Measurements from ENCODE around the gene KCTD16.

KCTD16 gene

GRCh38 chr5:144295284-144295683 lies 124.6 kb downstream of the KCTD16 start:
- no peak for DNase-seq

- no peak for DNase-seq
These were observed 126.4 kb downstream of the KCTD16 start for GRCh38 chr5:144297081-144297480.

DNA sequence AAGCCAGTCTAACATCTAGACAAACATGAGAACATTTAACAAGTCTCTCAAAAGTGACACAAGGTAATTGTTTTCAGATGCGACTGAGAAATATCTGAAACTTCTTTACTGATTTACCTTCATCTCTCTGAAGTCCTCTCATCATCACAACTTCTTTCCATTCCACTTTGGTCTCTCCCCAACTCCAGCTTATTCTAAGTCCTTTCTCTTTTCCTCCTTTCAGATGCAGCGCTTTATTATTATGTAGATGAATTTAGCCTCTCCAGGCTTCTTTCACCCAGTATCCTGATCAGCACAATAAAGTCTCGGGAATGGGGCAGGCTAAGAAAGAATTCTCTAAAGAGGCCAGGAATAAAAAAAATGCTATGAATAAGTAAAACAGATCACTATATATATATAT lies 128.0 kb downstream of the KCTD16 start:
- no peak for DNase-seq

GRCh38 chr5:144304688-144305087 lies 134.0 kb downstream of the KCTD16 start:
- no peak for DNase-seq

DNA sequence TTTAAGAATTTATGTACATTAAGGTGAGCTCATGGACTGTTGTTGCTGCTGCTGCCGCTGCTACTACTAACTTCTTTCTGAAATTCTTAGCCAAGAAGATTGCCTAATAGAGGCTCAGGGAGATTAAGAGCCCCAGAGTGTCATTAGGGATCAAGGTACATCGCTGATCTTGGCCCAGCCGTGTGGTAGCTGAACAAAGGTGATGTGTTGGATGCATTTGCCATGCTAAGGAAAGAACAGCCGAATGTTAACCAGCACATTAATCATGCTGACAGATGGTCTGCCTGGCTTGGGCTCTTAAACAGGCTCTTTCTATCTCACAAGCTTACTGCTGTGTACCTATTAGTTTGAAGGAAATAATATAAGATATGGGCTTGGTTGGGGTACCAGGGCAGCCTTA lies 137.1 kb downstream of the KCTD16 start:
- DNase-seq: no peak

DNA sequence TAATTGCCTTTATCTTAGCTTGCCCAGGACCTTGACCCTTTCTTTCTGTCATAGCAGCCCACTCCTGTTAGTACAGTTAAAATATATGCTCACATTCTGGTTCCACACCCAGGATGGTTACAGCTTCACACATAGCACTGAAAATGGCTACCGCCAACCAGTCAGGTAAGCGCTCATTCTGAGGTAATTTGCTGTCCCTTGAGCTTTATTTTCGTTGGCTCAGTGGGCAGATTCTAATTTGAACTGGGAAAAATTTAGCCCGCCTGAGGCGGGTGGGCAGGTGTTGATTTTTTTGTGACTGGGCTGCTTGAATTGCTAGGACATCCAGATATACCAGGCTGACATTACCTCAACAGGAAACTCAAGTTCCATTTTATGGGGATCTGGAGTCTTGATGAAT lies 137.5 kb downstream of the KCTD16 start:
- DNase-seq: no peak

- no peak for DNase-seq
These were observed 138.4 kb downstream of the KCTD16 start for GRCh38 chr5:144308906-144309670.

DNA sequence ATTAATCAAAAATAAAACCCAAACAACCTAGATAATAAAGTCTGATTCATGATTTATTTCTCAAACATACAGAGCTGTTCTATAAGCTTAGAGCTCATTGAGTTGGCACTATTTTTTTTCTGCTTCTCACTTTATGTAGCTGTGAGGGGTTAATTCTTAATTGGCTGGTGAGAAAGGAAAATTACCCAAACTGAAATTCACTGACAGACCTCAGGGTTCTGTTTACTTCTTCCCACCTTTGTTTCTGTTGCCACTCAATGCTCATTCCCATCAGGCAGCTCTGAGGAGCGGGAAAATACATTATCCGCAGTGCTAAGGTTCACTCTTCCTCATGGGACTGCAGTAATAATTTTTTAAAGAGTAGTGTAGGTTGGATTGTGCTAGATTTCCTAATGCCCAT lies 139.9 kb downstream of the KCTD16 start:
- DNase-seq: no peak

GRCh38 chr5:144313147-144313726 lies 142.6 kb downstream of the KCTD16 start:
- DNase-seq: no peak

GRCh38 chr5:144315026-144315425 lies 144.4 kb downstream of the KCTD16 start:
- no peak for DNase-seq

DNA sequence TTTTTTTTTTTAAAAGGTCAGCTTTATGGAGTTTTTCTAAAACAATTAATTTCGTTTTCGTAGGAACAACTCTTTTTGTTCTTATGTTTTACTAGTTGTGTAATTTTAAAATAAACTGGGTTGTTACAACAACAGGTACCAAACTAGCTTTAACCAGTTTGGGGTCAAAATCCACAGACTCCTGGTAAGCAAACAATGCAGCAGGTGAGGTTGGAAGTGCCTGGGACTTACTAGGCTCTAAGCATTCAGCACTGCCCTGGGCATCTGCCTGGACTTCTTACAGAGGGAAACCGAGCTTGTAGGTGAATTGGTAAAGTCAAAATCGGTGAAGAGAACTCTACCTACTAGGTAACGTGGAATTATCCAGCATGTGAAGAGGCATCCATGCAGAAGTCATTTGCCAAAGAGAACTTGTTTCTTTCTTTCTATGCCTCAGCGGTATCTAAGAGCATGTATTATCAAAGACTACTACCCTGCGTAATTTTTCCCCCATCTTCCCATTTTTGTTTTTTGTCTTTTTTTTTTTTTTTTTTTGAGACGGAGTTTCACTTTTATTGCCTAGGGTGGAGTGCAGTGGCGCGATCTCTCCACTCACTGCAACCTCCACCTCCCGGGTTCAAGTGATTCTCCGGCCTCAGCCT lies 145.4 kb downstream of the KCTD16 start:
- DNase-seq: no peak

DNA sequence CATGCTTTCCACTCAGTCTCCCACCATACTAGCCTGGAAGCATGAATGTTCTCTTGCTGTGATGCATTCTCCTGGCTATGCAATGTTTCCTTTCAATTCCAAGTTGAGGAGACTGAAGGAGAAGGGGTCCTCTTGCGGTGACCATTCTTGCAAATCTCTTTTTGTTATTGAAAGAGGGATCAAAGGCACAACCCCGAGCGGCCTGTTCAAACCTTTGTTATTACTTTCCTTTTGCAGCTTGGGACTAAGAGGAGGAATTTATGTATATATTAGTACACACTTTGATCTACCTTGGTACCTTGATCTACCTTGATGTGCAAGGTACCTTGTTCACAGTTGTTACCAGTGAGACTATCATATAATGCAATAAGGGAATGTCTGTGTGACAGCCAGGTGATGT lies 147.3 kb downstream of the KCTD16 start:
- DNase-seq: no peak

GRCh38 chr5:144318460-144318859 lies 147.8 kb downstream of the KCTD16 start:
- no peak for DNase-seq

DNA sequence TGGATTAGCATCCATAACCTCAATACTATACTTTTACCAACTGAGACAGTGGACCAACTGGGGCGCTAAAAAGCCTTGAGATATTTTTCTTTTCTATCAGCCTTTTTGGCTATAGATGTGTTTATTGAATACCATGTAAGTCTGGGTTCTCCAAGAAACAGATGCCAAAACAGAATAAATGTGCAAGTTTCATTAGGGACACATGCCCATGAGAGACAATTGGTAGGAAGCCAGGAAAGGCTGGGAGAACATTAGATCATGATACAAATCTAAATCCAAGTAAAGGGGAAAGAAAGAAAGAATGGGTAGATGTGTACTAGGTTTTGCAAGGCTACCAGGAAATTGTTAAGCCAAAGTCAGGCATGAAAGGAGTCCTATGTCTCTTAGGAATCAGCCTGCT lies 152.5 kb downstream of the KCTD16 start:
- DNase-seq: no peak

- no peak for DNase-seq
These were observed 154.9 kb downstream of the KCTD16 start for GRCh38 chr5:144325532-144325931.

DNA sequence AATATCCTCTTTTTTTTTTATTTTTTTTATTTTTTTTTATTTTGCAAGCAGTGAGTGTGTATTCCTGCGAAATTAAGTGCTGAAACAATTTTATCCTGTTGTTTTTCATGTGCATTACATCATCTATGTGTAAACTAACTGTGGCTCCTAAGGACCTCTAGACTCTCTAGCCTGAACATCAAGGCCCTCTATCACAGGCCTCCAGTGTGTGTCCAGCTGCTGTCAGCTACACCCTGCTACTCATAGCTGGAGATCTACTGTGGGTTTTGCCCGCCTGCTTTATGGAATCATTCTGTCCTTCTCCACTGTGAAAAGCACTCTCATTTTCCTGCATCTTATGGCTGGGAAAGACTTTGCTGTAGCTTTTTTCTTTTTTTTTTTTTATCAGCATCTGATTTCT lies 157.8 kb downstream of the KCTD16 start:
- no peak for DNase-seq

- no peak for DNase-seq
These were observed 158.3 kb downstream of the KCTD16 start for GRCh38 chr5:144328980-144329379.

DNA sequence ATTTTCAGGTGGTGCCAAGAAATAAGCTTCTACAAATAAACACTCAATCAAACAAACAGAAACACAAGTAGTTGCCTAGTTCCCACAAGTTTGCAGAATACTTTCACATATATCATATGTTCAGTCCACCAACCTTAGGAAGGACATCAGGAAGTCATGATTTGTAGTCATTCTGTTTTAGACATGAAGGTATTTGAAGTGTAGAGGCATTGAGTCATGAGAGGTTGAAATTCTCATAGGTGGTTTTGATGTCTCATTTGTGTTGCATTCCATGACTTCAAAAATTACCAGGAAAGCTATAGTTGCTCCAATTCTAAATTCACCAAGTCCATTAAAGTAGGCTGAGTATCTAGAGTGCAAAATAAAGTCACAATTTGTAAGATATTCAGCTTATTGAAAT lies 159.0 kb downstream of the KCTD16 start:
- DNase-seq: no peak

DNA sequence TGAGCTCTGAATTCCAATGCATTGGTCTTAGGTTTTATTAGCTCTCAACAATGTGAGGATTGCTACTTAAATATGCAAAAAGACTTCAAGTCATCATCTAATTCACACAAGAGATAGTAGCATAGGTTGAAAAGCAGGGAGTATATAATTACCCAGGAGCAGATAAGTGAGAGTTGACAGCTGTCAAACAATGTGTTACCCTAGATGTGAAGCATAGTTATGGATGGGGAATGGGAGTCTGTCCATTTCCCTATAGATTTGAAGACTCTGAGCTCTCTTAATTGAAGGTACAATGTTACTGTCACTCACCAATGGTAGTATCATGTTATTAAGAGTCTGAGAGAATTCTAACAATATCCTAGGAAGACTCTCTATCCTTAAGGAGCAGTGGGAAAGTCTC lies 160.7 kb downstream of the KCTD16 start:
- no peak for DNase-seq

- DNase-seq: no peak
These were observed 161.6 kb downstream of the KCTD16 start for GRCh38 chr5:144332265-144332664.

- DNase-seq: no peak
These were observed 162.8 kb downstream of the KCTD16 start for GRCh38 chr5:144333336-144333920.

GRCh38 chr5:144335561-144335960 lies 164.9 kb downstream of the KCTD16 start:
- DNase-seq: no peak

DNA sequence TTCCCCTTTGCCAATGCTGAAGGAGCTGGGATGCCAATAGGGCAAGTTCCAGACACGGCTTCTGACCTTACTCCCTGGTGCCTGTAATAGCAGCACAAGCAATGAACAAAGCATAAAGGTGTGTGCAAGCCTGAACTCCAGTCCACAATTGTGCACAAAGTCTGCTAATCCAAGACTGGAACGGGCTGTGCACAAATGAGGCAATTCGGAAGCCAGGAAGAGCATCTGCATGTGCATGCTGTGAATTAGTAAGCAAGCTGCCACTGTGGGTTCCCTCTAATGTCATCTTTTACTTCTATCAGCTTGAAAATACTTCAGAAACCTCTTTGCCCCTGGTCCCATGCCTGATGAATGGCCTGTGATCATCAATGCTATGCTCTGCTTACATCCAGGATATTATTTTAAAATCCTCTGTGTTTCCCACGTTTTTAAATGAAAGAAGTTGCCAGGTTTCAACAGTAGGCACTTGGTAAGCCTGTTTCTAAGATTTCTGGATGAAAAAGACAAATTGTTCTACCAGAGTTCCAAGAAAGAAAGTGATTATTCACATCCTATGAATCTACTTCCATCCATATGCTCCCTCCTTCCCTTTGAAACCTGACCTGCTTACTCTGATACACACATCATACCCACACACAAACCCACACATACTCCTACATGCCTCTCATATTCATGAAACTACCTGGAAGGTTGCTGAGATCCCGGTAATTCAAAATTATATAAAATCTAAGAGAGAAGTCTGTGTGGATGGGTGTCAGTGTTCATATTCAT lies 165.7 kb downstream of the KCTD16 start:
- no peak for DNase-seq

Data from suppressor macrophage treated with lipopolysaccharide for 1 hour (primary cell).